ENCODE measurements around the gene IL15RA. TPM values are rescaled to one million over a fixed set of nuclear protein-coding genes. Genes with fewer than 3 reads are reported as not detected.

The IL15RA gene
- total and polyA plus RNA-seq, 2 of the 8 experiments (the other 6 are each of a cell fraction or from before 2014, with no cell fraction given): 1.3 to 1.4 TPM

GRCh38 chr10:5930272-5930671 is 47.1 kb downstream of the IL15RA start:
- POLR2A ChIA-PET (ENCODE audit: partially characterized antibody): no interaction called here
- CTCF ChIA-PET (ENCODE audit: partially characterized antibody): interaction anchor here (0.7 kb wide), 1 partner anchor 156 kb away, joined by 4 read pairs; no protein-coding TSS in a partner anchor
- DNase-seq (ENCODE audit: low read depth in 1 of 2, low spot score in 2 of 2): no peak
- TF ChIP-seq KDM4A (IDR thresholded peaks at IDR 0.05; ENCODE audit: low read depth, low read length, severe bottlenecking): no peak
- no peak for TF ChIP-seq RFX5 (IDR thresholded peaks at IDR 0.05; ENCODE audit: borderline replicate concordance, low read depth, low read length)
- TF ChIP-seq POU5F1 (IDR thresholded peaks at IDR 0.05; ENCODE audit: low read depth, low read length): no peak
- TF ChIP-seq CTBP2 (IDR thresholded peaks at IDR 0.05; ENCODE audit: borderline replicate concordance, insufficient read depth, insufficient read length, low read length): no peak
- no peak for TF ChIP-seq ASH2L (IDR thresholded peaks at IDR 0.05; ENCODE audit: low read length)
- TF ChIP-seq CHD1 (IDR thresholded peaks at IDR 0.05; ENCODE audit: low read depth, low read length): no peak
- TF ChIP-seq BRCA1 (IDR thresholded peaks at IDR 0.05; ENCODE audit: low read depth, low read length): no peak
- TF ChIP-seq BCL11A (IDR thresholded peaks at IDR 0.05; ENCODE audit: low read depth in 2 of 2, low read length in 2 of 2): no peak
- TF ChIP-seq CEBPB (IDR thresholded peaks at IDR 0.05; ENCODE audit: low read depth, low read length): no peak
- TF ChIP-seq RBBP5 (IDR thresholded peaks at IDR 0.05; ENCODE audit: borderline replicate concordance, low read depth, low read length): no peak
- no peak for TF ChIP-seq CREB1 (IDR thresholded peaks at IDR 0.05)
- TF ChIP-seq, protein P1, sequence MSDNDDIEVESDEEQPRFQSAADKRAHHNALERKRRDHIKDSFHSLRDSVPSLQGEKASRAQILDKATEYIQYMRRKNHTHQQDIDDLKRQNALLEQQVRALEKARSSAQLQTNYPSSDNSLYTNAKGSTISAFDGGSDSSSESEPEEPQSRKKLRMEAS (IDR thresholded peaks at IDR 0.05): no peak

More at GRCh38 chr10:5930272-5930671, 47.1 kb downstream of the IL15RA start:
- Histone ChIP-seq H3K79me2 (ENCODE audit: control insufficient read depth in 1 of 2, insufficient read depth in 2 of 2, low read length in 2 of 2) (no peaks in the 10 kb centered on the region), H3K9me3 (ENCODE audit: insufficient read depth in 2 of 2, low read depth in 1 of 2, low read length in 1 of 2) (no peaks in the 10 kb centered on the region), H2BK12ac (ENCODE audit: low read depth, low read length) (no peak overlapping the region), H3K18ac (ENCODE audit: extremely low read depth, low read length) (no peak overlapping the region), H3K4ac (replicated peaks; ENCODE audit: insufficient read length, low read depth, low read length) (no peak overlapping the region), H3K4me1 (replicated peaks in 1 of 4; ENCODE audit: control insufficient read depth in 3 of 4, insufficient read depth in 4 of 4, low read length in 3 of 4) (no peaks in the 10 kb centered on the region), H2BK5ac (ENCODE audit: low read depth, low read length) (no peak overlapping the region), H3K14ac (ENCODE audit: insufficient read length) (no peak overlapping the region), H3K36me3 (ENCODE audit: control insufficient read depth in 2 of 4, insufficient read depth in 4 of 4, low read length in 3 of 4) (peaks cover 22 to 56% (median 42%) of the 10 kb centered on the region in 4 experiments), H4K8ac (ENCODE audit: extremely low read depth, insufficient read depth, low read length) (no peak overlapping the region), H3K23ac (ENCODE audit: insufficient read length) (no peak overlapping the region), H2BK20ac (ENCODE audit: low read length) (no peak overlapping the region), H3K4me2 (ENCODE audit: insufficient read depth in 1 of 2, low read depth in 2 of 2, low read length in 2 of 2) (no peak overlapping the region), H3K56ac (replicated peaks; ENCODE audit: insufficient read length, low read depth, low read length) (no peak overlapping the region), H3K27ac (ENCODE audit: low read depth, low read length) (no peak overlapping the region), H4K5ac (ENCODE audit: insufficient read length, low read depth, low read length) (no peak overlapping the region), H3K27me3 (replicated peaks in 1 of 4; ENCODE audit: control insufficient read depth in 3 of 4, extremely low read depth in 1 of 4, insufficient read depth in 3 of 4, low read length in 3 of 4) (no peaks in the 10 kb centered on the region), H2AK5ac (ENCODE audit: low read depth, low read length) (no peak overlapping the region), H2BK120ac (replicated peaks; ENCODE audit: low read depth, low read length) (no peak overlapping the region), H4K91ac (replicated peaks; ENCODE audit: insufficient read length, low read length) (no peak overlapping the region), H3K9ac (replicated peaks in 1 of 4; ENCODE audit: extremely low read depth in 1 of 4, low read depth in 3 of 4, low read length in 3 of 4) (no peak overlapping the region), H2AFZ (ENCODE audit: low read length) (no peak overlapping the region), H3K79me1 (ENCODE audit: low read depth, low read length) (no peaks in the 10 kb centered on the region), H2BK15ac (ENCODE audit: low read length) (no peak overlapping the region), H3K23me2 (ENCODE audit: low read depth, low read length) (no peaks in the 10 kb centered on the region), H3K4me3 (ENCODE audit: extremely low read depth in 1 of 4, insufficient read depth in 2 of 4, low read depth in 3 of 4, low read length in 4 of 4) (no peak overlapping the region), H4K20me1 (replicated peaks in 1 of 2; ENCODE audit: control insufficient read depth in 1 of 2, insufficient read depth in 2 of 2, low read length in 2 of 2) (peaks cover 0 to 2% of the 10 kb centered on the region in 2 experiments)
- WGBS, 2 experiments (ENCODE audit: extremely low coverage in 1 of 2, insufficient coverage in 1 of 2, insufficient read length in 1 of 2, insufficient replicate concordance in 2 of 2, low coverage in 1 of 2, low lambda C conversion rate in 2 of 2, missing lambda C conversion rate in 1 of 2): 85% methylated on average over 11 of the region's 11 CpGs; no CpG with 5 or more reads in 1 of the 2 experiments
- no peak for FAIRE-seq
